MV-4-11 (cell line): ENCODE results near the gene PEA15.

Experiments used
- DNase-seq: peaks from one replicate; lab custom pipeline; 2025; lab: John Stamatoyannopoulos, UW

Gene PEA15

DNA sequence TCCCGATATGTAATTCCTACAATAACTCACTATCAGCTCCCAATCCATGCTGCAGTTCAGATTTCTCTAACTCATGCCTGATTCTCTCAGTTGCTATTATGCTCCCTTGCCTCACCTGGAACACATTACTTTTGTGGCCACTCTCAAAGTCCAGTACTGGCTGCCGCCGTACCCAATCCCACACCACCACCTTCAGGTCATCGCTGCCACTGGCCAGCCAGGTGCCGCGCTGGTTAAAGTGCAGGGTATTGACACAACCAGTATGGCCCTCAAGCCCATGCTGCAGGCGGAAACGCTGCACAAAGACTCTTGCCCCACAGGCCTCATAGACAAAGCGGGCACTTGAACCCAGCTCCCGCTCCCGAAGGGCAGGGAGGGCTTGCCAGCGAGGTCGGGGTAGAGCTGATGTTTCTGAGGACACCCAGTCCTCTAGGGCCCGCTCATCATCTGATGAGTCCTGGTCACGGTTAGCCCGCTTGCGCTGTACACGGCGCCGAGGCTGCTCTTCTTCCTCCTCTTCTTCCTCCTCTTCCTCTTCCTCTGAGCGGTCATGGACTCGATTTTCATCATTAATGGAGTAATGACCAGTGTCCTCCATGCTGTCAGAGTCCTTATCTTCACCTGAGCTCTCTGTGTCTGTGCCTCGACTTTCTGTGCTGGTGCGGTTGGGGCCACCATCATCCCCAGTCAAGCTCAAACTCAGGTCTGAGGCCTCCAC, 34.6 kb downstream of the PEA15 start:
- no peak for DNase-seq

DNA sequence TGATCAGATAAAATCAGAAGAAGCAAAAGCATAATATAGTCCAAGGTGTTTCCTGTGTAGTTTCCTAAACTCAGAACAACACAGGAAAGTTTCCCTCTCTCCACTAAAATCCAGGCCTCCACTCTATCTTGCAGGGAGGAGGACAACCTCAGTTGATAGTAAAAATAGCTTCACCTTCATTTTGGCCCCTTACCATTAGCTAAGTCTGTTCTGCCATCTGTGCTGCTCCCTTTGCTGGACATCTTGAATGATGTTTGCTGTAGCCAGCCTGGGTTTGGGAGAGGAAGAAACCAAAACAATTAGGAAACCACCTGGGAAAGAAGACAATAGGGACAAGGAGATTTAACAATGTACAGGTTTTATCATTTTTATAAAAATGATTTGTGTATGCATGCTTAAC, 38.6 kb downstream of the PEA15 start:
- DNase-seq = no peak

DNA sequence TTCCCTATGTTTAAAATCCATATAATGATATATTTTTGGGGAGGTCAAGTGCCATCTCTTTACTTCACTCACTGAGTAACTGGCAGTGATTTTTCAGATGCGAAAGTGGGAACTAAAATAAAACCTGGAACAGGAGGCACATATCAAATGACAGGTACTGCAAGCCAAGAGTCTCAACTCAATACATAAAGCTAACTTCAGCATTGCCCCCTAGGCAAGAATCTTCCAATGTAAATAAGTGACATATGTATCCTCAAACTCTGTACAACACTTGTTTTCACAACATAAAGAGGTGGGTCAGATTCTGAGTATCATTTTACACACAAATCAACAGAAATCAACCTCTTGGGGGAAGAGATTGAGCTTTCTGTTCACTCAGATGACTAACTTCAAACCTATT, 39.0 kb downstream of the PEA15 start:
- DNase-seq = no peak

DNA sequence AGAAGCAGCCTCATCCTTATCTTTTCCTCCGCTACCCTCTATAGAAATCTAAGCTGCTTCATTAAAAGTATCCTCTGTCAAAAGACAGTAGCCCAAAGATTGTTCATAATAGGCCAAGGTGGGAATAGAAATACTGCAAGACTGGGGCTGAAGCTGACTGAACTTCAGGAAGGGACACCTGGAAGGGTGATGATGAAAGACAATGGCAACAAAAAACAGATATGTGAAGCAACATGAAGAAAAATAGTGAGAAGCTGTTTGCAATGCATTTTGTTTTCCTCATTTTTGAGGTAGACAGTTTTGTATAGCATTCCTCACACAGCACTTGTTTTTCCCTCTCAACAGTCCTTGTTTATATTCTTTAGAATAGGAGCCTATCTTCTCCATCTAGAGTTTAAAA, 40.2 kb downstream of the PEA15 start:
- DNase-seq = no peak

DNA sequence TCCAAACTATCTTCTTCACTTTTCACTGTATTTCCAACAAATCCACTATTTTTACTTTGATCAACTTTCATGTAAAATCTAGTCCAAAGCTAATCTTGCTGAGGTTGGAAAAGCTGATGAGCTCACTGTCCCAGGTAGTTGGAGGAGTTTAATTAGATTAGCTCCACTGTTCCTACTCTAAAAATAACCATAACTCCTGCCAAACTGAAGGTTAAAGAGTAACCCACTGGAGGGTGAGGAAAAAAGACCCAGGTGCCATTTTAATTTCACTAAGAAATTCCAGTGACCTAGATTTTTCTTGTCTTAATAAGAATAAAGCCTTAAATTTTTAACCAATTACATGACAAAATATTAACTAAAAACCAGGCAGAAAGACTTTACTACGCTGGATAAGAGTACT, 41.9 kb downstream of the PEA15 start:
- DNase-seq = no peak

DNA sequence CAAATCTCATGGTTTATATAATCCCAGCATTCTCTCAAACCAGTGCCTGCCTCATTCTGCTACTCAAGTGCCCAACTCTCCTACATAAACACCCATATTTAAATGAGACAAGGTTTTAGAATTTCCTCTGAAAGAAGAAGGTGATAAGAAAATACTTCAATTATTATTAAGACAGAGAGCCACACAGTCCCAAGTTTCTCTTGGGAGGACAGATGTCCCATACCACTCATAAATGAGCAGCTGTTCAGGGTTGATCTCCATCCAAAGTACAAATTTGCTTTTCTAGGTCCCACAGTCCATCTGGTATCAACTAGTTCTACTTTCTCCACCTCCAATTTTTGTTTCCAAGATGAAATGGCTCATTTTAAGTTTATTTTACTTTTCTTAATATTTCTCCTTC, 45.8 kb downstream of the PEA15 start:
- no peak for DNase-seq

DNA sequence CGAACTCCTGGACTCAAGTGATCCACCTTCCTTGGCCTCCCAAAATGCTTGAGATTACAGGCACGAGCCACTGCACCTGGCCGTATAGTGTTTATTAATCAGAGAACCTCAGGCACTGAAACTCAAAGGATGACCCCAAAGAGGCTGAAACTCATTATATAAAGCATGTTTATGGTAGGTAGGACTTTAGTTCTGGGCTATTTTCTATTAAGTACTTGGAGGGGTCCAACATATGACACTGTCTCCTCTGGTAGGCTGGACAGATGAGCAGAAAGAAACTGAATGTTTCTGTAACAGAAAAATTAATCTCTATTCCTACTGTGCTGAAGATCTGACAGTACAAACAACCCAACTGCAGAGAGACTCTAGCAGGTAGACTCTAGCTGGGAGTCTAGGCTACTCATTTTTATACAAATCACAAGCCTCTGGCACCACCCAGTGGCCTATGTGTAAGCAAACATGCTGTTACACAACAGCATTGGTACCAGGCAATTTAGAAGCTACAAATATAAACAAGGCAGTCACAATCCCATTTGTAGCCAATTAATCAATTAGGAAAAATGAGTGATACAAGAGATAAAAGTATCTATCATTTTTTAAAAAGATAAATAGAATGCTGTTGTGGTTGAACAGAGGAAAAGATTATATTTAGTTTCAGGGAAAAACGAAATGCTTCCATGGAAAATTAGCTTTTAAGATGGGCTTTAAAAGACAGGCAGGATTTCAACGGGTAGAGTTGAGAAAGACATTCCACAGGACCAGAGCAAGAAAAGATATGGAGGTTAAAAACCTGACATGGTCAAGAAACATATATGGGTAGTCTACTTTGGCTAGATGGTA, 46.7 kb downstream of the PEA15 start:
- peak; percentile 70 for DNase-seq

DNA sequence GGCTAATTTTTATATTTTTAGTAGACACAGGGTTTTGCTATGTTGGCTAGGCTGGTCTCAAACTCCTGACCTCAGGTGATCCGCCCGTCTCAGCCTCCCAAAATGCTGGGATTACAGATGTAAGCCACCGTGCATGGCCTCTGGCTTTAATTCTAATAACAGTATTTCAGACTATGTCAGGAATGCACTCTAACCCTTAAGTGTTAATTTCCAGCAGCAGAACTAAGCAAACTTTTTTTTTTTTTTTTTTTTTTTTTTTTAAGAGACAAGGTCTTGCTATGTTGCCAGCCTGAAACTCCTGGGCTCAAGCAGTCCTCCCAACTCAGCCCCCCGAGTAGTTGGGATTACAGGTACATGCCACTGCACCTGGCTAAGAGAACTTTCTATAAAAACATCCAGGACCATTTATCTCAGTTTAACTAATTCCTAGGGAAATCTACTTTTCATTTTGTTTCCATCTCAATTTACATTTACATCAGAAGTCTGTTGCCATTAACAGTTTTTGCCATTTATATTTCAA, 50.7 kb downstream of the PEA15 start:
- no peak for DNase-seq

DNA sequence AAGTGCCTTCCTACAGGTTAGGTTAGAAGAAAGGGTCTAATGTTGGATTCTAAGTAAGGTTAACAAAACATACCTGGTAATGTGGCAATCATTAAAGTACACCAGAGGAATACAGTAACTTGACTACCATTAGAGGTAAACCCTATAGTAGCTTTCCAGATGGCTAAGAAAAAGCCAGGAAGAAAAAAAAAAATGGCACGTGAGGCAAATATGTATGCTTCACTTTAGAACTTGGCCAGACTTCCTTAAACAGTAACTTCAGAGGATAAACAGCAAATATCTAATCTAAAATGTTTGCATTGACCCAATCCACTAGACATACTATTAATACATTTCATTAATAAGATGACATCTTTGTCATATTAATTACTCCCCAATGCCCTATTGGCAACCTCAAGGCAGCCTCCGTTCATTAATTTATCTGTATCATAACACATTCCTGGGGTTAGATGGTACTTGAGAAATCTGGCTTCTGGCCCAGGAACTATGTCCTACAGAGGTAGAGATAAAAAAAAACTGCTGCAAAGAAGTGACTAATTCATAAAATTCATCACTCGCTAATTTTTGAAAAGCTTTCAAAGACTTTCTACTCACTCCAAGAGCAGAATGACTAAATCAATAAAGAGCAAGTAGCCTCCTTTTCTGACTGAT, 51.3 kb downstream of the PEA15 start:
- no peak for DNase-seq

DNA sequence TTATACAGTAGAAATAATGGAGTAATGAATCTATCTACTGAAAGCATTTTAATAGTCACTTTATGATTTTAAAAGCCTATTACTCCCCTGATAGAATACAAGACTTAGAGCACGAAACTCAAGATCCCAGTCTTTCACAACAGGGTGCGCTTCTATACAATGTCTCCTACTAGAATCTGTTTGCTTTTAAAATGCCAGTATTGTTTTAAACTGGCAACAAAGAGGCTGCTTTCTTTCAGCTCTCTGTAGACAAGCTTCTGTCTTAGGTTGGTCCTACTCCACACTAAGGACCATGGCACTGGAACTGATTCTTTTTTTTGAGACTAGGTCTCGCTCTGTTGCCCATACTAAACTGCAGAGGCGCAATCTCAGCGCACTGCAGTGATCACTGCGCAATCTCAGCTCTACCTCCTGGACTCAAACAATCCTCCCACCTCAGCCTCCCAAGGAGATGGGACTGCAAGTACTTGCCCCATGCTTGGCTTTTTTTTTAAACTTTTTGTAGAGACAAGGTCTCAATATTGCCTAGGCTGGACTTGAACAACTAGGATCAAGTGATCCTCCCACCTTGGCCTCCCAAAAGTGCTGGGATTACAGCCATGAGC, 52.3 kb downstream of the PEA15 start:
- no peak for DNase-seq

DNA sequence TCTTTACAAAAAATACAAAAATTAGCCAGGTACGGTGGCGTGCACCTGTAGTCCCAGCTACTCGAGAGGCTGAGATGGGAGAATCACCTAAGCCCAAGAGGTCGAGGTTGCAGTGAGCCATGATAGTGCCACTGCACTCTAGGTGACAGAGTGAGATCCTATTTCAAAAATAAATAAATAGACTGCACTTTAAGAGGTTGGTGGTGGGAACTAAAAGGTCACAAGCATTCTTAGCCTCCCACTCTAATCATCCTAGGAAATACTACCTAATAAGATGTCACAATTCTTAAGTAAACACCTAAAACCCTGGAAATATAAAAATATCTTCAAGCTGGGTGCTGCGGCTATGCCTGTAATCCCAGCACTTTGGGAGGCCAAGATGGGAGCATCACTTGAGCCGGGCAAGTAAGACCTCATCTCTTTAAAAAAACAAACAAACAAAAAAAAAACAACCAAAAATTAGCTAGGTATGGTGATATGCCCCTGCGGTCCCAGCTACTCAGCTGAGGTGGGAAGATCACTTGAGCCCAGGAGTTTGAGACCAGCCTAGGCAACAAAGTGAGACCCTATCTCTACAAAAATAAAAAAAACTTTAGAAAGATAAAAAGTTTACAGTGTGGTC, 53.1 kb downstream of the PEA15 start:
- no peak for DNase-seq

DNA sequence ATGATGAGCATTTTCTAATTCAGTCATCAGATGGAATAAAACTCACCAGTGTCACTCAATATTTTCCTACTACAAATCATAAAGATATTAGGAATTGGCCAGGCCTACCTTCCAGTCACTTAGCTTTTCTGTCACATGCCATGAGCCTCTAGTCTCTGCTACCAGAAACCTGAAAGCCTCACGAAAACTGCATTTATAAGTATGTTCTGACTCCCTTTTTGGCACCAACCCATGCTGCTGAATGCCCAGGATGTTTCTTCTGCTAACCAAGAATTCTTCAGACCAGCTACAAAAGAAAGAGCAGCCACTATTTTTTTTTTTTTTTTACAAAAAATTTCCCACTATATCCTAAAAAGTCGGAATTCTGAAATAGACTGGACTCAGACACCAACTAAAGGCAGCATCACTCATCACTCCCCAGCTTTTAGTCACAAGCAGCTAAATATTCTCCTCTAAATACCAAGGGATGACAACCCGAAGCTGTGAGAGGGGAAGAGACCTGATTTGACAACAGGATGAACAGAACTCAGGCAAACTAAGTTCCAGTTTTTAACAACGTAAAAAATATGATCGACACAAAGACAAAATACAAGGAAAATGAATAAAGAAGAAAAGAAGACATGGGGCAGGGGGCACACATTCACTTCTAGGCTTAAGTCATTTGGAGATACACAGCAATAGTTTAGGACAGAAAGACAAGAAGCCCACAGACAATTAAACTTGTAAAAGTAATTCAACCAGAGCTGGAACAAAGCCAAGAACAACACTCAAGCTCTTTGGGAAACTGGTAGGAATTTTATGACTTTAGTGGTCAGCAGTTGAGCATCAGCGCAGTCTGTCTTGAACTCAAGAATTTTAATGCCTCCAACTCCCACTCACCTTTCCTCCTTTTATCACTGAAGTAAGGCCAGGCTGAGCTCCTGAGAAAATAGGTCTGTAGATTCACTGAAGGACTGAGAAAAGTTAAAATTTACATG, 55.5 kb downstream of the PEA15 start:
- no peak for DNase-seq

DNA sequence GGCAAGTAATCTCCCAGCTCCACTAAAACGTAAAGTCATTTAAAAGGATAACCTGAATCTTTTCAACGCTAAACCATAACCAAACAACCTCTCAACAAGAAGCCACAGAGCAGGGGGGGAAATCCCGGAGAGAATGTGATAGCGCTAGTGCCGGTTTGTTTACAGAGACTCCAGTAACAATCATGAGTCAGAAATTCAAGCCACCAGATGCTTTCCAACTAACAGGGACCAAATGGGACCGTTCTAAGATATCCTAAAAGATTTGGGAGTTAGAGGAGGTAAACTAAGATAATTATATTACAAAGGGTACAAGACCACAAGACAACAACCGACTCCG, 56.3 kb downstream of the PEA15 start:
- peak; percentile 27 for DNase-seq

DNA sequence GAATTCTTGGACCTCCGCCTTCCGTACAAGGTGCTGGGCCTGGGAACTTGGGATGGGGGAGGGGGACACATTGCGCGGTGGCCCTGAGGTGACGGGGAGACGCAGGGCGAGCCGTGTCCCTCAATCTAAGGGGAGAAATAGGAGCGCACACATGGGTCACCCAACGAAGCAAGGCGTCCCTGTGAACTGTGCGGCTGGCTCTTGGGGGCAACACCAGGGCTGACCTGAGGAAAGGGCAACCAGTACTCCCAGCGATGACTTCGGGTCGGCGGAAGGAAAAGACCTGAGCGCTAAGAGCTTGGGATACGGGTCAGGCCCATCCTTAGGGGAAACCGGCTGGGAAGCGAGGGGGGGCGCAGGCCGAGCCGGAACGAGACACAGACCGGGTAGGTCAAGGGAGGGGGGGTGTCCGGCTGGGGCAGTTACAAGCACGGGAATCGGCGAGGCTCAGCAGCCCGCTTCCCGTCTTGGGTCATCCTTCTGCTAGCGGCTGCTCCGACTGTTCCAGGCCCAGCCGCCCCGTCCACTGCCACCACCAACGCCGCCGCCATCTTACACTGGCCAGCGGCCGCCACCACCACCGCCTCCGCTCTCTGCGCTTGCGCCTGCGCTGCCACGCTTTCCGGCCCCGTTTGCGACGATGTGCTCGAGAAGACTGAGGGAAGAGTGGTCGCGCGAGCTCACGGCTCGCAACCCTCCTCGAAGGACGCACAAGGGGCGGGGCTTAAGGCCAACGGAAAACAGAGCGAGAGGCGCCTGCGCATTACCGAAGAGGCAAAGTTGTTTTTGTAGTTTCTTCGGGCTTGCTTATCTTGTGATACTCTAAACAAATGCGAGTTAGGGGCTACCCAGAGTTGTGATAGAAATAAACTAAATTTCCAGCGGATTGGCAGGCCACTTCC, 57.0 kb downstream of the PEA15 start, which contains the start of gene DCAF8:
DCAF8 (minus strand) TSS at position 657 of the 902 bp plus-strand sequence. CDS start 18,541 bp downstream, outside the sequence.
- DNase-seq = peak; percentile 97

DNA sequence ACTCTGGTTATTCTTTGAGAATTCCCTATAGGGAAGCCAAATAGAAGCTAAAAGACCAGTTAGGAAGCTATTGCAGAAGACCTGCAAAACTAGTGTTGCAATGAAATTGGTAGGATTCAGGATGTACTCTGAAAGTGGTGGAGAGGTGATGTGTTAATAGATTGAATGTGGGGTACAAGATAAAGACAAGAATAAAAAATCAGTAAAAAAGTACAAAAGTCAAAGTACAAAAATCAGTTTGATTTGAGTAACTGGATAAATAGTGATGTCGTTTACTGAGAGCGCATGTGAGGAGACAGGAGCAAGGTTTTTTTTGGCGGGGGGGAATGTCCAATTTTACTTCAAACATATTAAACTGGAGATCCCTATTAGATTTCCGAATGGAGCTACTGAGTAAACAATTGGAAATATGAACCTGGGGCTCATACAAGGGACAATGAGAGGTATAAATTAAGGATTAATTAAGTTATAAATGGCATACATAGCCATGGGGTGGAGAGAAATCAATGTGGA, 59.7 kb downstream of the PEA15 start:
- no peak for DNase-seq
